MM.1S (cell line): ENCODE data around the gene PDE4B.

Experiments
- DNase-seq: peaks from one replicate; pipeline ENCODE4 v3.0.0-alpha.2; 2015
- H2AFZ ChIP-seq: fragments of 300-600 bp; sonication (generic); 2 replicates; pipeline ENCODE4 v1.6.0; 2016; ENCODE audit warnings: antibody characterized with exemption, low read length
- H3F3A ChIP-seq: fragments of 300-600 bp; sonication (generic); 2 replicates; pipeline ENCODE4 v1.6.1; 2016; ENCODE audit warnings: mild to moderate bottlenecking, antibody characterized with exemption, low read length, moderate library complexity, mixed read lengths; ENCODE audit not compliant: insufficient read depth
- H3K27ac ChIP-seq: fragments of 300-600 bp; sonication (generic); 2 replicates; pipeline ENCODE4 v1.5.1; 2016; ENCODE audit warnings: mild to moderate bottlenecking, low read length
- H3K27me3 ChIP-seq: fragments of 300-600 bp; sonication (generic); replicated peaks from 2 replicates; pipeline ENCODE4 v1.6.0; 2016; ENCODE audit warnings: low read length; ENCODE audit not compliant: insufficient read depth
- H3K36me3 ChIP-seq: fragments of 300-600 bp; sonication (generic); replicated peaks from 2 replicates; pipeline ENCODE4 v1.6.1; 2016; ENCODE audit warnings: mild to moderate bottlenecking, low read length, mixed read lengths; ENCODE audit not compliant: insufficient read depth
- H3K4me1 ChIP-seq: fragments of 300-600 bp; sonication (generic); 2 replicates; pipeline ENCODE4 v1.6.1; 2016; ENCODE audit warnings: low read length, mixed read lengths
- H3K4me2 ChIP-seq: fragments of 300-600 bp; sonication (generic); 2 replicates; pipeline ENCODE4 v1.6.0; 2016; ENCODE audit warnings: low read depth, low read length
- H3K4me3 ChIP-seq: fragments of 300-600 bp; sonication (generic); 2 replicates; pipeline ENCODE4 v1.5.1; 2016; ENCODE audit warnings: low read length, mixed read lengths
- H3K79me2 ChIP-seq: fragments of 300-600 bp; sonication (generic); 2 replicates; pipeline ENCODE4 v1.6.1; 2016; ENCODE audit warnings: mixed run types, low read length, mixed read lengths
- H3K9ac ChIP-seq: fragments of 300-600 bp; sonication (generic); 2 replicates; pipeline ENCODE4 v1.6.1; 2016; ENCODE audit warnings: low read length, mixed read lengths
- H3K9me2 ChIP-seq: fragments of 300-600 bp; sonication (generic); replicated peaks from 2 replicates; pipeline ENCODE4 v1.6.1; 2016; ENCODE audit warnings: mild to moderate bottlenecking, low read length, mixed read lengths; ENCODE audit not compliant: insufficient read depth
- H3K9me3 ChIP-seq: fragments of 300-600 bp; sonication (generic); replicated peaks from 2 replicates; pipeline ENCODE4 v1.6.1; 2016; ENCODE audit warnings: mild to moderate bottlenecking, low read length, mixed read lengths; ENCODE audit not compliant: insufficient read depth
- H4K20me1 ChIP-seq: fragments of 300-600 bp; sonication (generic); 2 replicates; pipeline ENCODE4 v1.6.1; 2016; ENCODE audit warnings: mild to moderate bottlenecking, low read length, moderate library complexity, mixed read lengths; ENCODE audit not compliant: insufficient read depth
- CTCF ChIP-seq: fragments of 300-600 bp; sonication (generic); IDR thresholded peaks from 2 replicates; pipeline ENCODE4 v1.5.1; 2016; ENCODE audit warnings: antibody characterized with exemption, low read length, mixed read lengths
- EZH2 ChIP-seq: fragments of 300-600 bp; sonication (generic); optimal IDR thresholded peaks from 2 replicates; pipeline ENCODE3; 2017; ENCODE audit warnings: low read depth, mild to moderate bottlenecking, antibody characterized with exemption, low read length, mixed read lengths
- EZH2phosphoT487 ChIP-seq: fragments of 300-600 bp; sonication (generic); IDR thresholded peaks from 2 replicates; pipeline ENCODE4 v1.6.1; 2018; ENCODE audit warnings: antibody characterized with exemption, low read length

Gene PDE4B

GRCh38 chr1:65953170-65953569, 160.5 kb downstream of the PDE4B start:
- TF ChIP-seq CTCF, result no peak
- no peak for TF ChIP-seq EZH2phosphoT487
- no peak for TF ChIP-seq EZH2
- Histone ChIP-seq H3K4me2 (no peak overlapping the region), H2AFZ (no peak overlapping the region), H3F3A (no peaks in the 10 kb centered on the region), H3K36me3 (no peaks in the 10 kb centered on the region), H3K27me3 (no peaks in the 10 kb centered on the region), H3K9me2 (no peaks in the 10 kb centered on the region), H4K20me1 (no peaks in the 10 kb centered on the region), H3K9me3 (no peaks in the 10 kb centered on the region), H3K4me1 (peaks cover 14% of the 10 kb centered on the region), H3K27ac (no peak overlapping the region), H3K79me2 (no peaks in the 10 kb centered on the region), H3K4me3 (no peak overlapping the region), H3K9ac (no peak overlapping the region)
- DNase-seq, result no peak

GRCh38 chr1:65955071-65955470, 162.4 kb downstream of the PDE4B start:
- H3K9me2 ChIP-seq, result no peaks in the 10 kb centered on the region
- no peak overlapping the region for H3K27ac ChIP-seq
- no peak for DNase-seq
- H3F3A ChIP-seq, result no peaks in the 10 kb centered on the region
- H4K20me1 ChIP-seq, result no peaks in the 10 kb centered on the region
- no peaks in the 10 kb centered on the region for H3K27me3 ChIP-seq
- TF ChIP-seq EZH2 (no peak), CTCF (no peak), EZH2phosphoT487 (no peak)
- no peak overlapping the region for H2AFZ ChIP-seq
- no peaks in the 10 kb centered on the region for H3K9me3 ChIP-seq
- no peaks in the 10 kb centered on the region for H3K36me3 ChIP-seq
- no peak overlapping the region for H3K9ac ChIP-seq
- H3K4me2 ChIP-seq, result no peak overlapping the region
- H3K4me3 ChIP-seq, result no peak overlapping the region
- peaks cover 14% of the 10 kb centered on the region for H3K4me1 ChIP-seq
- H3K79me2 ChIP-seq, result no peaks in the 10 kb centered on the region

GRCh38 chr1:65955503-65955902, 162.8 kb downstream of the PDE4B start:
- H4K20me1 ChIP-seq, result no peaks in the 10 kb centered on the region
- no peak overlapping the region for H3K4me3 ChIP-seq
- H3F3A ChIP-seq, result no peaks in the 10 kb centered on the region
- H3K9ac ChIP-seq, result no peak overlapping the region
- no peak for DNase-seq
- no peak overlapping the region for H3K27ac ChIP-seq
- no peak overlapping the region for H3K4me2 ChIP-seq
- no peaks in the 10 kb centered on the region for H3K9me2 ChIP-seq
- H3K4me1 ChIP-seq, result peaks cover 14% of the 10 kb centered on the region
- no peak overlapping the region for H2AFZ ChIP-seq
- no peak for TF ChIP-seq EZH2
- TF ChIP-seq CTCF, result no peak
- TF ChIP-seq EZH2phosphoT487, result no peak
- H3K36me3 ChIP-seq, result no peaks in the 10 kb centered on the region
- no peaks in the 10 kb centered on the region for H3K9me3 ChIP-seq
- no peaks in the 10 kb centered on the region for H3K27me3 ChIP-seq
- H3K79me2 ChIP-seq, result no peaks in the 10 kb centered on the region
